Psoas muscle (tissue), 8 donors: ENCODE measurements around the gene GPR17. TPM values are rescaled to one million over a fixed set of nuclear protein-coding genes. Genes with fewer than 3 reads are reported as not detected.
A peak's percentile ranks its signal among the peaks of the same experiment; 100 is the strongest.

ENCODE experiments used
- ATAC-seq, 4 donors: fragments of 200-7000 bp; cut with Tn5 transposase; one replicate each; pipeline ENCODE4 v1.9.1; 2020; ENCODE audit warnings: moderate library complexity in 3 of 4, mild to moderate bottlenecking in 2 of 4
- DNase-seq, 2 donors: peaks; one replicate each; pipeline ENCODE4 v3.0.0-alpha.2; 2020
- H3K27ac ChIP-seq: fragments of 200-600 bp; one replicate; pipeline ENCODE4 v1.8.0; 2022
- H3K27me3 ChIP-seq, 3 donors: fragments of 200-600 bp in 1 of 3; one replicate each; pipeline versions ENCODE4 v1.6.1 to v1.8.0; 2013 to 2022; ENCODE audit warnings: low read length in 2 of 3, mild to moderate bottlenecking in 2 of 3, moderate library complexity in 1 of 3; ENCODE audit not compliant: insufficient read depth in 3 of 3
- H3K36me3 ChIP-seq, 2 donors: fragments of 200-600 bp in 1 of 2; one replicate each; pipeline versions ENCODE4 v1.6.1 to v1.8.0; 2013 to 2022; ENCODE audit warnings: low read depth in 1 of 2, mild to moderate bottlenecking in 1 of 2, moderate library complexity in 1 of 2; ENCODE audit not compliant: insufficient read depth in 1 of 2
- H3K4me1 ChIP-seq: fragments of 200-600 bp; one replicate; pipeline ENCODE4 v1.8.0; 2022
- H3K4me3 ChIP-seq: fragments of 200-600 bp; one replicate; pipeline ENCODE4 v1.8.0; 2022; ENCODE audit warnings: mild to moderate bottlenecking
- H3K9me3 ChIP-seq: fragments of 200-600 bp; one replicate; pipeline ENCODE4 v1.8.0; 2022
- CTCF ChIP-seq: fragments of 200-600 bp; IDR thresholded peaks from one replicate; pipeline ENCODE4 v1.8.0; 2022; ENCODE audit warnings: antibody characterized with exemption
- WGBS, 3 donors: extraction: QIAGEN DNeasy Blood & Tissue Kit; methylation state at CpG; one replicate each; pipeline versions ENCODE4 v1.1.6 to v1.1.7; 2013; 5-methylcytosine and 5-hydroxymethylcytosine counted together
- intact Hi-C, 2 donors: fragments of 100-400 bp; cut with DNase I; formaldehyde crosslinking; loops; one replicate each; pipeline versions ENCODE4 v1.11.0 to v1.14.2; 2022
- polyA plus RNA-seq, 3 donors: library from polyadenylated mRNA; stranded (reverse); fragments of 200-250 nt; gene quantifications; one replicate each; pipeline ENCODE4 v1.2.3, GENCODE V29; 2013
- total RNA-seq, 4 donors: library from RNA; stranded (reverse); fragmentation: NEBNext Ultra II Directional in 2 of 4; extraction: Animal tissue kit (Norgen Biotek cat#: 25700) in 2 of 4; gene quantifications; one replicate each; pipeline versions ENCODE4 v1.2.1 to v1.2.4, GENCODE V29; 2021 to 2023
- donor health status: healthy with polysubstance abuse.
- donor health status: DM: no; HTN: no; CAD: no; lungs with moderate emphysema.
- donor health status: Bipolar disorder and iron deficiency.
- donor health status: healthy.
- donor health status: DM: yes; HTN: yes; CAD: no.
- donor health status: DM: no; HTN: no; CAD: no.
- donor health status: DM: no; HTN: no; CAD: no.
- donor health status: DM: yes; HTN: yes; CAD: no.

GPR17 gene
- total and polyA plus RNA-seq, 7 donors: 0.14 to 0.35 (median 0.19) TPM; not detected in 3

GRCh38 chr2:127664895-127665225 is 18.9 kb downstream of the GPR17 start:
- no peak for TF ChIP-seq CTCF
- no peaks in the 10 kb centered on the region for H3K36me3 ChIP-seq
- H3K4me1 ChIP-seq: peaks cover 6% of the 10 kb centered on the region
- intact Hi-C loops: no loop called here
- H3K9me3 ChIP-seq: no peaks in the 10 kb centered on the region
- 84 to 95% (median 89%) methylated on average over 6 of the region's 6 CpGs for WGBS, 3 donors
- DNase-seq: no peak
- peak overlapping the region; percentile 58 for H3K4me3 ChIP-seq
- no peak for ATAC-seq
- peak overlapping the region; percentile 61 for H3K27ac ChIP-seq
- peaks cover 0 to 1% (median 0%) of the 10 kb centered on the region in 3 donors for H3K27me3 ChIP-seq

GRCh38 chr2:127665267-127665893 is 19.4 kb downstream of the GPR17 start:
- intact Hi-C loops: no loop called here
- no peak for DNase-seq
- H3K27ac ChIP-seq: peak overlapping the region; percentile 61
- no peak overlapping the region for H3K4me3 ChIP-seq
- H3K27me3 ChIP-seq: peaks cover 0 to 1% (median 0%) of the 10 kb centered on the region in 3 donors
- no peak for TF ChIP-seq CTCF
- H3K36me3 ChIP-seq: no peaks in the 10 kb centered on the region
- H3K4me1 ChIP-seq: peaks cover 6% of the 10 kb centered on the region
- ATAC-seq: no peak
- 84 to 87% (median 85%) methylated on average over 8 of the region's 8 CpGs for WGBS, 3 donors
- no peaks in the 10 kb centered on the region for H3K9me3 ChIP-seq

DNA sequence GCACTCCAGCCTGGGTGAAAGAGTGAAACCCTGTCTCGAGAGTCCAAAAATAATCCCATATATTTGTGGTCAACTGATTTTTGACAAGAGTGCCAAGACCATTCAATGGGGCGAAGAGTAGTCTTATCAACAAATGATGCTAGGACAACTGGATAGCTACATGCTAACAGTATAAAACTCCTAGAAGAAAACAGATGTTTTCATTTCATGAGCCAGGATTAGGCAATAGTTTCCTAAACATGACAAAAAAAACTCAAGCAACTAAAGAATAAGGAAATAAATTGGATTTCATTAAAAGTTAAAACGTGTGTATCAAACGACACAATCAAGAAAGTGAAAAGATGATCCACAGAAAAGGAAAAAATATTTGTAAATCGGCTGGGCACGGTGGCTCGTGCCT is 23.1 kb downstream of the GPR17 start:
- ATAC-seq (no peak), DNase-seq (no peak)
- no peaks in the 10 kb centered on the region for H3K9me3 ChIP-seq
- H3K27me3 ChIP-seq: peaks cover 0 to 1% (median 0%) of the 10 kb centered on the region in 3 donors
- no peaks in the 10 kb centered on the region for H3K36me3 ChIP-seq
- intact Hi-C loops: no loop called here
- H3K27ac ChIP-seq: no peak overlapping the region
- no peaks in the 10 kb centered on the region for H3K4me1 ChIP-seq
- H3K4me3 ChIP-seq: no peak overlapping the region
- TF ChIP-seq CTCF: no peak
- 74 to 79% (median 75%) methylated on average over 7 of the region's 7 CpGs for WGBS, 3 donors

GRCh38 chr2:127670055-127670956 is 24.4 kb downstream of the GPR17 start:
- TF ChIP-seq CTCF: no peak
- H3K4me1 ChIP-seq: no peaks in the 10 kb centered on the region
- H3K27me3 ChIP-seq: peaks cover 0 to 8% (median 6%) of the 10 kb centered on the region in 3 donors
- H3K27ac ChIP-seq: no peak overlapping the region
- WGBS, 3 donors: 72 to 82% (median 77%) methylated on average over 10 of the region's 10 CpGs
- H3K9me3 ChIP-seq: no peaks in the 10 kb centered on the region
- intact Hi-C loops: no loop called here
- no peaks in the 10 kb centered on the region for H3K36me3 ChIP-seq
- H3K4me3 ChIP-seq: no peak overlapping the region
- no peak for DNase-seq
- no peak for ATAC-seq
